A673 (cell line): ENCODE results near the gene CABLES2.

Experiments
- EZH2 ChIP-seq: fragments of 200-600 bp; sonication (generic); IDR thresholded peaks from 2 replicates; pipeline ENCODE4 v1.6.1; 2017; ENCODE audit warnings: borderline replicate concordance, low read depth, mild to moderate bottlenecking, mixed read lengths, antibody characterized with exemption, low read length; ENCODE audit not compliant: poor library complexity, severe bottlenecking
- TF ChIP-seq, protein P1 (sequence below): fragments of 300-800, 200-600 bp; sonication (generic); conservative IDR thresholded peaks from 2 replicates; pipeline ENCODE4 v1.5.1; 2017; ENCODE audit warnings: low read depth, mild to moderate bottlenecking, antibody characterized with exemption, low read length, moderate library complexity, mixed read lengths

DNA sequence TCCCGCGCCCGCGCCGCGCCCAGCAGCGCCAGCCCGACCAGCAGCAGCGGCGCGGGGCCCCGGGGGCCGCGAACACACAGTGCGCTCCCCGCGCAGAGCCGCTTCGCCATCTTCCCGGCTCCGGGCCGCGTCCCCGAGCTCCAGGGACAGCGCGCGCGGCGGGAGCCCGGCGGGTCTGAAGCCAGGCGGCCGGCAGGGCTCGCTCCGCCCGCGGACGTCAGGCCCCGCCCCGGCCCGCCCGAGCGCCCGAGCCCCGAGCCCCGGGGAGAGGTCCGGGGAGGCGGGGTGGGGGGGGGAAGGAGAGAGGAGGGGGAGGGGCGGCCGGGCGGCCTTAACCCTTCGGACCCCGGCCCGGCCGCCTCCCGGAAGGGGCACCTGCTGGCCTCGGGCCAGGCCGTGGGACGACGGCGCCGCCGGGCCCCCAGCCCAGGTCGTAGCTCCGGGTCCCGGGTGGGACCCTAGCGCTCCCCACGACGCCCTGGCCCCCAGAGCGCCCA lies 39.9 kb downstream of the CABLES2 start, which contains the start of gene LAMA5:
- TF ChIP-seq, protein P1, sequence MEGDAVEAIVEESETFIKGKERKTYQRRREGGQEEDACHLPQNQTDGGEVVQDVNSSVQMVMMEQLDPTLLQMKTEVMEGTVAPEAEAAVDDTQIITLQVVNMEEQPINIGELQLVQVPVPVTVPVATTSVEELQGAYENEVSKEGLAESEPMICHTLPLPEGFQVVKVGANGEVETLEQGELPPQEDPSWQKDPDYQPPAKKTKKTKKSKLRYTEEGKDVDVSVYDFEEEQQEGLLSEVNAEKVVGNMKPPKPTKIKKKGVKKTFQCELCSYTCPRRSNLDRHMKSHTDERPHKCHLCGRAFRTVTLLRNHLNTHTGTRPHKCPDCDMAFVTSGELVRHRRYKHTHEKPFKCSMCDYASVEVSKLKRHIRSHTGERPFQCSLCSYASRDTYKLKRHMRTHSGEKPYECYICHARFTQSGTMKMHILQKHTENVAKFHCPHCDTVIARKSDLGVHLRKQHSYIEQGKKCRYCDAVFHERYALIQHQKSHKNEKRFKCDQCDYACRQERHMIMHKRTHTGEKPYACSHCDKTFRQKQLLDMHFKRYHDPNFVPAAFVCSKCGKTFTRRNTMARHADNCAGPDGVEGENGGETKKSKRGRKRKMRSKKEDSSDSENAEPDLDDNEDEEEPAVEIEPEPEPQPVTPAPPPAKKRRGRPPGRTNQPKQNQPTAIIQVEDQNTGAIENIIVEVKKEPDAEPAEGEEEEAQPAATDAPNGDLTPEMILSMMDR, result no peak
- no peak for TF ChIP-seq EZH2
